HUES48 (cell line): ENCODE measurements around the gene XXYLT1.
"Not testable (repeated sequence)": the region's sequence is repeated elsewhere in the genome, so short reads cannot be mapped to it uniquely, and the experiment has no call there.

ENCODE experiments used
- H3K27ac ChIP-seq: one replicate; pipeline ENCODE4 v1.7.0; 2013; ENCODE audit warnings: low read depth, low read length, inconsistent platforms
- H3K27me3 ChIP-seq: 2 replicates; pipeline ENCODE4 v1.6.1; 2013; ENCODE audit warnings: mild to moderate bottlenecking, low read length; ENCODE audit not compliant: control insufficient read depth, insufficient read depth
- H3K36me3 ChIP-seq: 2 replicates; pipeline ENCODE4 v1.6.1; 2013; ENCODE audit warnings: low read length; ENCODE audit not compliant: control insufficient read depth, insufficient read depth
- H3K4me1 ChIP-seq: 2 replicates; pipeline ENCODE4 v1.6.1; 2013; ENCODE audit warnings: mild to moderate bottlenecking, low read length; ENCODE audit not compliant: control insufficient read depth, insufficient read depth
- H3K4me3 ChIP-seq: 2 replicates; pipeline ENCODE4 v1.5.1; 2013; ENCODE audit warnings: mild to moderate bottlenecking, low read depth, low read length
- H3K9ac ChIP-seq: 2 replicates; pipeline ENCODE4 v1.6.1; 2013; ENCODE audit warnings: mild to moderate bottlenecking, low read depth, low read length, moderate library complexity
- H3K9me3 ChIP-seq: 2 replicates; pipeline ENCODE4 v1.6.1; 2013; ENCODE audit warnings: low read length; ENCODE audit not compliant: control insufficient read depth, insufficient read depth

The XXYLT1 gene

GRCh38 chr3:195187609-195188425, 83.1 kb downstream of the XXYLT1 start:
- Histone ChIP-seq H3K9ac (no peak overlapping the region), H3K36me3 (no peaks in the 10 kb centered on the region), H3K9me3 (peaks cover 12% of the 10 kb centered on the region), H3K4me1 (peaks cover 34% of the 10 kb centered on the region), H3K27me3 (no peaks in the 10 kb centered on the region), H3K27ac (peak overlapping the region; percentile 51), H3K4me3 (no peak overlapping the region)

- H3K27ac ChIP-seq, H3K9me3 ChIP-seq, H3K4me3 ChIP-seq, H3K36me3 ChIP-seq, H3K27me3 ChIP-seq, H3K9ac ChIP-seq: not testable (repeated sequence)
- H3K4me1 ChIP-seq, result peaks cover 45% of the 10 kb centered on the region
Observed at GRCh38 chr3:195186710-195187047, 84.3 kb downstream of the XXYLT1 start.

GRCh38 chr3:195186041-195186709, 84.8 kb downstream of the XXYLT1 start:
- H3K27ac ChIP-seq, result no peak overlapping the region
- H3K9ac ChIP-seq, result no peak overlapping the region

GRCh38 chr3:195185583-195185982, 85.4 kb downstream of the XXYLT1 start:
- Histone ChIP-seq H3K4me1 (peaks cover 46% of the 10 kb centered on the region), H3K27ac (no peak overlapping the region), H3K9me3 (no peaks in the 10 kb centered on the region), H3K4me3 (no peak overlapping the region), H3K27me3 (no peaks in the 10 kb centered on the region), H3K36me3 (no peaks in the 10 kb centered on the region), H3K9ac (no peak overlapping the region)

More at GRCh38 chr3:195186041-195186709, 84.8 kb downstream of the XXYLT1 start:
- Histone ChIP-seq H3K27me3 (no peaks in the 10 kb centered on the region), H3K9me3 (peaks cover 4% of the 10 kb centered on the region; the same call in 1 of the 2 replicates), H3K4me1 (peaks cover 46% of the 10 kb centered on the region), H3K4me3 (no peak overlapping the region), H3K36me3 (no peaks in the 10 kb centered on the region)

- Histone ChIP-seq H3K9ac (no peak overlapping the region), H3K27me3 (no peaks in the 10 kb centered on the region), H3K4me1 (peaks cover 46% of the 10 kb centered on the region), H3K36me3 (no peaks in the 10 kb centered on the region), H3K27ac (no peak overlapping the region), H3K9me3 (no peaks in the 10 kb centered on the region), H3K4me3 (no peak overlapping the region)
Observed at GRCh38 chr3:195184716-195185421, 86.1 kb downstream of the XXYLT1 start.

GRCh38 chr3:195183071-195183776, 87.7 kb downstream of the XXYLT1 start:
- H3K9me3 ChIP-seq, result no peaks in the 10 kb centered on the region
- no peak overlapping the region for H3K4me3 ChIP-seq
- peaks cover 38% of the 10 kb centered on the region for H3K4me1 ChIP-seq

GRCh38 chr3:195182470-195182795, 88.5 kb downstream of the XXYLT1 start:
- H3K4me3 ChIP-seq, result no peak overlapping the region
- peaks cover 30% of the 10 kb centered on the region for H3K4me1 ChIP-seq
- H3K27ac ChIP-seq, result peak overlapping the region; percentile 36
- H3K9me3 ChIP-seq, result no peaks in the 10 kb centered on the region
- H3K27me3 ChIP-seq, result no peaks in the 10 kb centered on the region
- H3K36me3 ChIP-seq, result no peaks in the 10 kb centered on the region
- peak overlapping the region; percentile 20; the same call in 1 of the 2 replicates for H3K9ac ChIP-seq

More at GRCh38 chr3:195183071-195183776, 87.7 kb downstream of the XXYLT1 start:
- no peak overlapping the region for H3K9ac ChIP-seq
- H3K27ac ChIP-seq, result peak overlapping the region; percentile 62
- H3K36me3 ChIP-seq, result no peaks in the 10 kb centered on the region
- no peaks in the 10 kb centered on the region for H3K27me3 ChIP-seq

GRCh38 chr3:195181741-195182469, 89.1 kb downstream of the XXYLT1 start:
- no peaks in the 10 kb centered on the region for H3K27me3 ChIP-seq
- peaks cover 27% of the 10 kb centered on the region for H3K4me1 ChIP-seq
- H3K4me3 ChIP-seq, result no peak overlapping the region
- H3K27ac ChIP-seq, result peak overlapping the region; percentile 36
- H3K9me3 ChIP-seq, result no peaks in the 10 kb centered on the region
- H3K36me3 ChIP-seq, result no peaks in the 10 kb centered on the region
- no peak overlapping the region for H3K9ac ChIP-seq

- no peaks in the 10 kb centered on the region for H3K36me3 ChIP-seq
- H3K4me1 ChIP-seq, result peaks cover 27% of the 10 kb centered on the region
- H3K9me3 ChIP-seq, result no peaks in the 10 kb centered on the region
- H3K27me3 ChIP-seq, result no peaks in the 10 kb centered on the region
- H3K9ac ChIP-seq, result no peak overlapping the region
- no peak overlapping the region for H3K4me3 ChIP-seq
- no peak overlapping the region for H3K27ac ChIP-seq
Observed at GRCh38 chr3:195181113-195181498, 89.9 kb downstream of the XXYLT1 start.

- Histone ChIP-seq H3K9ac (no peak overlapping the region), H3K4me1 (peaks cover 27% of the 10 kb centered on the region), H3K9me3 (no peaks in the 10 kb centered on the region), H3K36me3 (no peaks in the 10 kb centered on the region), H3K27me3 (no peaks in the 10 kb centered on the region), H3K27ac (no peak overlapping the region), H3K4me3 (no peak overlapping the region)
Observed at GRCh38 chr3:195180490-195181112, 90.4 kb downstream of the XXYLT1 start.
